HCT116 (cell line): ENCODE results near the gene SDR42E2. TPM values are rescaled to one million over a fixed set of nuclear protein-coding genes. Genes with fewer than 3 reads are reported as not detected.

ENCODE experiments used
- ATAC-seq: fragments of 200-7000 bp; cut with Tn5 transposase; 2 replicates; pipeline ENCODE4 v1.9.1; 2020; ENCODE audit warnings: mild to moderate bottlenecking, moderate library complexity
- BruUV-seq: library from RNA; stranded (reverse); fragments of 400-500 nt; replicated peaks from 2 replicates; lab custom pipeline; 2021; lab: Mats Ljungman, UMichigan
- CTCF ChIA-PET: fragments of 300-600 bp; sonication (Branson Sonifier 250); formaldehyde crosslinking; loops from one replicate; lab custom pipeline; 2021; ENCODE audit warnings: antibody characterized with exemption; lab: Charles Lee
- POLR2A ChIA-PET: fragments of 300-600, 350-600 bp; sonication (Branson Sonifier 250); formaldehyde crosslinking; loops from one replicate; lab custom pipeline; 2021; ENCODE audit warnings: antibody characterized with exemption; lab: Charles Lee
- RAD21 ChIA-PET, 2 experiments: fragments of 300-600 bp; sonication (Branson Sonifier 250); formaldehyde crosslinking; loops; one replicate each; lab custom pipeline; 2023; ENCODE audit warnings: low total read pairs in 2 of 2; ENCODE audit not compliant: uncharacterized antibody in 2 of 2, unreplicated experiment in 2 of 2, low non-redundant PET in 1 of 2; lab: Charles Lee
- DNase-seq: peaks from one replicate; pipeline ENCODE4 v3.0.0-alpha.2; 2010; ENCODE audit warnings: low read depth, low spot score
- H2AFZ ChIP-seq: fragments of 200-600 bp; shearing (Covaris generic), sonication (generic); 2 replicates; pipeline ENCODE4 v1.6.1; 2017; ENCODE audit warnings: low read depth, mixed run types, mixed read lengths, antibody characterized with exemption, low read length; ENCODE audit not compliant: poor library complexity, severe bottlenecking
- H3K27ac ChIP-seq: 2 replicates; pipeline ENCODE4 v1.5.1; 2012; ENCODE audit warnings: low read depth, low read length
- H3K27me3 ChIP-seq: fragments of 200-600 bp; sonication (generic); 2 replicates; pipeline ENCODE4 v1.6.1; 2016; ENCODE audit warnings: mixed run types, low read length, mixed read lengths; ENCODE audit not compliant: insufficient read depth
- H3K36me3 ChIP-seq, 2 experiments: fragments of 200-500 bp in 1 of 2; fragments of 200-600 bp in 1 of 2; sonication (Bioruptor generic) in 1 of 2; sonication (generic) in 1 of 2; 2 replicates each; pipeline versions ENCODE4 v1.5.1 to v1.6.1; 2014 to 2016; ENCODE audit warnings: low read length in 2 of 2, inconsistent platforms in 1 of 2, mixed read lengths in 1 of 2, mixed run types in 1 of 2; ENCODE audit not compliant: insufficient read depth in 2 of 2, control insufficient read depth in 1 of 2
- H3K4me1 ChIP-seq, 2 experiments: fragments of 200-600 bp in 1 of 2; sonication (generic) in 1 of 2; 2 replicates each; pipeline versions ENCODE4 v1.5.1 to v1.6.1; 2012 to 2017; ENCODE audit warnings: low read length in 2 of 2, inconsistent platforms in 1 of 2, mild to moderate bottlenecking in 1 of 2, mixed read lengths in 1 of 2, mixed run types in 1 of 2, moderate library complexity in 1 of 2; ENCODE audit not compliant: insufficient read depth in 2 of 2, control insufficient read depth in 1 of 2
- H3K4me2 ChIP-seq: fragments of 200-600 bp; sonication (generic); 2 replicates; pipeline ENCODE4 v1.6.1; 2017; ENCODE audit warnings: mixed run types, low read length, mixed read lengths
- H3K4me3 ChIP-seq, 2 experiments: fragments of 200-600 bp in 1 of 2; sonication (generic) in 1 of 2; replicated peaks in 1 of 2; 2 replicates each; pipeline ENCODE4 v1.5.1; 2011 to 2016; ENCODE audit warnings: low read length in 2 of 2, control low read depth in 1 of 2, low read depth in 1 of 2, mild to moderate bottlenecking in 1 of 2, mixed read lengths in 1 of 2, mixed run types in 1 of 2
- H3K79me2 ChIP-seq: fragments of 200-600 bp; sonication (generic); 2 replicates; pipeline ENCODE4 v1.6.1; 2017; ENCODE audit warnings: mild to moderate bottlenecking, mixed run types, low read length, moderate library complexity, mixed read lengths; ENCODE audit not compliant: insufficient read depth
- H3K9ac ChIP-seq: fragments of 200-600 bp; sonication (generic); 2 replicates; pipeline ENCODE4 v1.6.1; 2016; ENCODE audit warnings: low read length, mixed read lengths
- H3K9me2 ChIP-seq: fragments of 200-600 bp; sonication (generic), shearing (Covaris generic); 2 replicates; pipeline ENCODE4 v1.6.1; 2017; ENCODE audit warnings: mixed run types, mild to moderate bottlenecking, moderate library complexity; ENCODE audit not compliant: insufficient read depth
- H3K9me3 ChIP-seq, 2 experiments: fragments of 200-500 bp in 1 of 2; fragments of 200-600 bp in 1 of 2; sonication (Bioruptor generic) in 1 of 2; sonication (generic) in 1 of 2; 2 replicates each; pipeline ENCODE4 v1.6.1; 2014 to 2017; ENCODE audit warnings: low read length in 2 of 2, mixed read lengths in 2 of 2, inconsistent platforms in 1 of 2, low read depth in 1 of 2, mild to moderate bottlenecking in 1 of 2, mixed run types in 1 of 2, moderate library complexity in 1 of 2; ENCODE audit not compliant: control insufficient read depth in 1 of 2, insufficient read depth in 1 of 2
- H4K20me1 ChIP-seq: fragments of 200-600 bp; sonication (generic), shearing (Covaris generic); 2 replicates; pipeline ENCODE4 v1.6.1; 2017; ENCODE audit warnings: mixed run types, mild to moderate bottlenecking, moderate library complexity; ENCODE audit not compliant: insufficient read depth
- CBX3 ChIP-seq: IDR thresholded peaks from 2 replicates; pipeline ENCODE4 v1.6.1; 2012; ENCODE audit warnings: low read depth
- CEBPB ChIP-seq: IDR thresholded peaks from 2 replicates; pipeline ENCODE4 v1.6.1; 2012; ENCODE audit warnings: low read depth
- EGR1 ChIP-seq: IDR thresholded peaks from 2 replicates; pipeline ENCODE4 v1.6.1; 2012; ENCODE audit warnings: low read depth
- ELF1 ChIP-seq: IDR thresholded peaks from 2 replicates; pipeline ENCODE4 v1.6.1; 2012; ENCODE audit warnings: low read depth, borderline replicate concordance
- JUND ChIP-seq: IDR thresholded peaks from 2 replicates; pipeline ENCODE4 v1.6.1; 2012
- RAD21 ChIP-seq: IDR thresholded peaks from 2 replicates; pipeline ENCODE4 v1.6.1; 2012; ENCODE audit warnings: low read depth, mild to moderate bottlenecking
- SP1 ChIP-seq: IDR thresholded peaks from 2 replicates; pipeline ENCODE4 v1.6.1; 2012; ENCODE audit warnings: low read depth
- SRF ChIP-seq: IDR thresholded peaks from 2 replicates; pipeline ENCODE4 v1.6.1; 2012; ENCODE audit warnings: low read depth
- TCF7L2 ChIP-seq: IDR thresholded peaks from 2 replicates; pipeline ENCODE4 v1.7.0; 2011; ENCODE audit warnings: borderline replicate concordance, inconsistent platforms; ENCODE audit not compliant: insufficient read depth, insufficient read length; ENCODE audit errors: extremely low read depth
- YY1 ChIP-seq: IDR thresholded peaks from 2 replicates; pipeline ENCODE4 v1.6.1; 2011; ENCODE audit warnings: low read length, low read depth, moderate library complexity, mild to moderate bottlenecking; ENCODE audit not compliant: insufficient replicate concordance; ENCODE audit errors: extremely low read depth
- intact Hi-C: fragments of 100-400 bp; cut with micrococcal nuclease; formaldehyde crosslinking; loops from 2 replicates; pipeline ENCODE4 v1.10.0; 2022
- total RNA-seq: library from RNA; stranded (reverse); gene quantifications from one replicate; pipeline ENCODE4 v1.2.1, GENCODE V29; 2021; ENCODE audit not compliant: unreplicated experiment
- TF ChIP-seq, protein P1 (sequence below): IDR thresholded peaks from 2 replicates; pipeline ENCODE4 v1.6.1; 2011; ENCODE audit warnings: mild to moderate bottlenecking, low read length, moderate library complexity; ENCODE audit not compliant: insufficient replicate concordance; ENCODE audit errors: extremely low read depth
- TF ChIP-seq, protein P2 (sequence below): IDR thresholded peaks from 2 replicates; pipeline ENCODE4 v1.6.1; 2012; ENCODE audit warnings: low read depth
- TF ChIP-seq, protein P3 (sequence below): IDR thresholded peaks from 2 replicates; pipeline ENCODE4 v1.6.1; 2012
- TF ChIP-seq, protein P4 (sequence below): IDR thresholded peaks from 2 replicates; pipeline ENCODE4 v1.6.1; 2012
- TF ChIP-seq, protein P5 (sequence below), 3 experiments: fragments of 200-600 bp in 1 of 3; sonication (generic) in 1 of 3; IDR thresholded peaks in 2 of 3; conservative IDR thresholded peaks in 1 of 3; 2 replicates each; pipeline ENCODE4 v1.5.1; 2012 to 2017; ENCODE audit warnings: low read depth in 2 of 3, low read length in 2 of 3, antibody characterized with exemption in 1 of 3, borderline replicate concordance in 1 of 3, control low read depth in 1 of 3, mild to moderate bottlenecking in 1 of 3, mixed read lengths in 1 of 3, mixed run types in 1 of 3, moderate library complexity in 1 of 3; ENCODE audit not compliant: insufficient read depth in 1 of 3

Gene SDR42E2
- total RNA-seq, 1 experiment from 2014 or later: 0.27 TPM

DNA sequence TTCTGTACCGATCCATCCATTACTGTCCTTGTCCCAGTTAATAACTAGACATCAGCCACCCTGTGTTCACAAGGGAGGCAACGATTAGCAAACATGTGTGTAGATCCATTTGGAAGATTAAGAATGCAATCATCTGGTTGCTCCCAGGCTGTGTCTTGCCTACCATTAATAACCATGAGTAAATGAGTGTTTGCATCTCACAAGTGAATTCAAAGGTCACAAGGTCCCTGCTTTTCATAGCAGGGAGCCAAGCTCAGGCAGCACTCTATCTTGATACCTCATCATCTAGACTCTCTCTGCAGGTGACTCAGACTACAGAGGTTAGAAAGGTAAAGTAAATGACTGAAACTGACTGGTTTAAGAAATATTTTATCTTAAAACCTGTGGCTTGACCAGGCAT, 44.7 kb upstream of the SDR42E2 start:
- DNase-seq (no peak), ATAC-seq (peak; percentile 46; the same call in 1 of the 2 replicates)
- Histone ChIP-seq H3K4me3 (no peak overlapping the region), H3K27me3 (no peaks in the 10 kb centered on the region), H3K9me3 (no peaks in the 10 kb centered on the region), H2AFZ (no peak overlapping the region), H3K36me3 (no peaks in the 10 kb centered on the region), H4K20me1 (no peaks in the 10 kb centered on the region), H3K79me2 (no peaks in the 10 kb centered on the region), H3K9me2 (no peaks in the 10 kb centered on the region), H3K9ac (no peak overlapping the region), H3K4me2 (no peak overlapping the region), H3K4me1 (0 out of 4 replicates have a peak, but pooled peaks cover 0 to 5% of the 10 kb centered on the region in 2 experiments), H3K27ac (no peak overlapping the region)
- BruUV-seq: no TSS peak
- RAD21 ChIA-PET: no interaction called here
- POLR2A ChIA-PET: no interaction called here
- CTCF ChIA-PET: no interaction called here
- intact Hi-C loops: no loop called here
- TF ChIP-seq RAD21 (no peak), ELF1 (no peak), CEBPB (no peak), SRF (no peak), CBX3 (no peak), SP1 (no peak), YY1 (no peak), JUND (no peak), TCF7L2 (no peak), EGR1 (no peak)
- TF ChIP-seq, protein P1, sequence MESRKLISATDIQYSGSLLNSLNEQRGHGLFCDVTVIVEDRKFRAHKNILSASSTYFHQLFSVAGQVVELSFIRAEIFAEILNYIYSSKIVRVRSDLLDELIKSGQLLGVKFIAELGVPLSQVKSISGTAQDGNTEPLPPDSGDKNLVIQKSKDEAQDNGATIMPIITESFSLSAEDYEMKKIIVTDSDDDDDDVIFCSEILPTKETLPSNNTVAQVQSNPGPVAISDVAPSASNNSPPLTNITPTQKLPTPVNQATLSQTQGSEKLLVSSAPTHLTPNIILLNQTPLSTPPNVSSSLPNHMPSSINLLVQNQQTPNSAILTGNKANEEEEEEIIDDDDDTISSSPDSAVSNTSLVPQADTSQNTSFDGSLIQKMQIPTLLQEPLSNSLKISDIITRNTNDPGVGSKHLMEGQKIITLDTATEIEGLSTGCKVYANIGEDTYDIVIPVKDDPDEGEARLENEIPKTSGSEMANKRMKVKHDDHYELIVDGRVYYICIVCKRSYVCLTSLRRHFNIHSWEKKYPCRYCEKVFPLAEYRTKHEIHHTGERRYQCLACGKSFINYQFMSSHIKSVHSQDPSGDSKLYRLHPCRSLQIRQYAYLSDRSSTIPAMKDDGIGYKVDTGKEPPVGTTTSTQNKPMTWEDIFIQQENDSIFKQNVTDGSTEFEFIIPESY: no peak
- TF ChIP-seq, protein P2, sequence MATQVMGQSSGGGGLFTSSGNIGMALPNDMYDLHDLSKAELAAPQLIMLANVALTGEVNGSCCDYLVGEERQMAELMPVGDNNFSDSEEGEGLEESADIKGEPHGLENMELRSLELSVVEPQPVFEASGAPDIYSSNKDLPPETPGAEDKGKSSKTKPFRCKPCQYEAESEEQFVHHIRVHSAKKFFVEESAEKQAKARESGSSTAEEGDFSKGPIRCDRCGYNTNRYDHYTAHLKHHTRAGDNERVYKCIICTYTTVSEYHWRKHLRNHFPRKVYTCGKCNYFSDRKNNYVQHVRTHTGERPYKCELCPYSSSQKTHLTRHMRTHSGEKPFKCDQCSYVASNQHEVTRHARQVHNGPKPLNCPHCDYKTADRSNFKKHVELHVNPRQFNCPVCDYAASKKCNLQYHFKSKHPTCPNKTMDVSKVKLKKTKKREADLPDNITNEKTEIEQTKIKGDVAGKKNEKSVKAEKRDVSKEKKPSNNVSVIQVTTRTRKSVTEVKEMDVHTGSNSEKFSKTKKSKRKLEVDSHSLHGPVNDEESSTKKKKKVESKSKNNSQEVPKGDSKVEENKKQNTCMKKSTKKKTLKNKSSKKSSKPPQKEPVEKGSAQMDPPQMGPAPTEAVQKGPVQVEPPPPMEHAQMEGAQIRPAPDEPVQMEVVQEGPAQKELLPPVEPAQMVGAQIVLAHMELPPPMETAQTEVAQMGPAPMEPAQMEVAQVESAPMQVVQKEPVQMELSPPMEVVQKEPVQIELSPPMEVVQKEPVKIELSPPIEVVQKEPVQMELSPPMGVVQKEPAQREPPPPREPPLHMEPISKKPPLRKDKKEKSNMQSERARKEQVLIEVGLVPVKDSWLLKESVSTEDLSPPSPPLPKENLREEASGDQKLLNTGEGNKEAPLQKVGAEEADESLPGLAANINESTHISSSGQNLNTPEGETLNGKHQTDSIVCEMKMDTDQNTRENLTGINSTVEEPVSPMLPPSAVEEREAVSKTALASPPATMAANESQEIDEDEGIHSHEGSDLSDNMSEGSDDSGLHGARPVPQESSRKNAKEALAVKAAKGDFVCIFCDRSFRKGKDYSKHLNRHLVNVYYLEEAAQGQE: no peak
- TF ChIP-seq, protein P3, sequence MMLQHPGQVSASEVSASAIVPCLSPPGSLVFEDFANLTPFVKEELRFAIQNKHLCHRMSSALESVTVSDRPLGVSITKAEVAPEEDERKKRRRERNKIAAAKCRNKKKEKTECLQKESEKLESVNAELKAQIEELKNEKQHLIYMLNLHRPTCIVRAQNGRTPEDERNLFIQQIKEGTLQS: no peak
- TF ChIP-seq, protein P4, sequence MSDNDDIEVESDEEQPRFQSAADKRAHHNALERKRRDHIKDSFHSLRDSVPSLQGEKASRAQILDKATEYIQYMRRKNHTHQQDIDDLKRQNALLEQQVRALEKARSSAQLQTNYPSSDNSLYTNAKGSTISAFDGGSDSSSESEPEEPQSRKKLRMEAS: no peak
- TF ChIP-seq, protein P5, sequence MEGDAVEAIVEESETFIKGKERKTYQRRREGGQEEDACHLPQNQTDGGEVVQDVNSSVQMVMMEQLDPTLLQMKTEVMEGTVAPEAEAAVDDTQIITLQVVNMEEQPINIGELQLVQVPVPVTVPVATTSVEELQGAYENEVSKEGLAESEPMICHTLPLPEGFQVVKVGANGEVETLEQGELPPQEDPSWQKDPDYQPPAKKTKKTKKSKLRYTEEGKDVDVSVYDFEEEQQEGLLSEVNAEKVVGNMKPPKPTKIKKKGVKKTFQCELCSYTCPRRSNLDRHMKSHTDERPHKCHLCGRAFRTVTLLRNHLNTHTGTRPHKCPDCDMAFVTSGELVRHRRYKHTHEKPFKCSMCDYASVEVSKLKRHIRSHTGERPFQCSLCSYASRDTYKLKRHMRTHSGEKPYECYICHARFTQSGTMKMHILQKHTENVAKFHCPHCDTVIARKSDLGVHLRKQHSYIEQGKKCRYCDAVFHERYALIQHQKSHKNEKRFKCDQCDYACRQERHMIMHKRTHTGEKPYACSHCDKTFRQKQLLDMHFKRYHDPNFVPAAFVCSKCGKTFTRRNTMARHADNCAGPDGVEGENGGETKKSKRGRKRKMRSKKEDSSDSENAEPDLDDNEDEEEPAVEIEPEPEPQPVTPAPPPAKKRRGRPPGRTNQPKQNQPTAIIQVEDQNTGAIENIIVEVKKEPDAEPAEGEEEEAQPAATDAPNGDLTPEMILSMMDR (IDR thresholded peaks at IDR 0.05 in 2 of 3, conservative IDR thresholded peaks at IDR 0.05 in 1 of 3; ENCODE audit: borderline replicate concordance in 1 of 3, insufficient read depth in 1 of 3, low read depth in 2 of 3, low read length in 2 of 3): no peak
